DND-41 (cell line): Measurements from ENCODE around the gene SLC8A3.

ENCODE experiments used
- ATAC-seq: fragments of 200-7000 bp; cut with Tn5 transposase; 3 replicates; pipeline ENCODE4 v1.9.1; 2021; ENCODE audit warnings: low read depth; ENCODE audit not compliant: insufficient read depth
- DNase-seq: peaks from one replicate; pipeline ENCODE4 v3.0.0-alpha.2; 2020
- H2AFZ ChIP-seq: 2 replicates; pipeline ENCODE4 v1.6.0; 2012; ENCODE audit warnings: low read depth, low read length
- H3K27ac ChIP-seq: 2 replicates; pipeline ENCODE4 v1.5.1; 2012; ENCODE audit warnings: low read length, inconsistent platforms
- H3K27me3 ChIP-seq: fragments of 200-600 bp; sonication (generic); 2 replicates; pipeline ENCODE4 v1.6.0; 2012; ENCODE audit warnings: low read length, mild to moderate bottlenecking, inconsistent platforms; ENCODE audit not compliant: insufficient read depth, poor library complexity
- H3K36me3 ChIP-seq: 2 replicates; pipeline ENCODE4 v1.5.1; 2012; ENCODE audit warnings: low read length, inconsistent platforms; ENCODE audit not compliant: insufficient read depth
- H3K4me1 ChIP-seq: 2 replicates; pipeline ENCODE4 v1.5.1; 2012; ENCODE audit warnings: mild to moderate bottlenecking, low read length; ENCODE audit not compliant: insufficient read depth
- H3K4me2 ChIP-seq: 2 replicates; pipeline ENCODE4 v1.6.0; 2012; ENCODE audit warnings: mild to moderate bottlenecking, moderate library complexity, low read length, inconsistent platforms; ENCODE audit not compliant: insufficient read depth
- H3K4me3 ChIP-seq, 2 experiments: fragments of 200-600 bp in 1 of 2; shearing (Covaris generic) in 1 of 2; 2 replicates each; pipeline ENCODE4 v1.5.1; 2012 to 2016; ENCODE audit warnings: inconsistent platforms in 2 of 2, low read length in 2 of 2, mild to moderate bottlenecking in 2 of 2, low read depth in 1 of 2, moderate library complexity in 1 of 2
- H3K79me2 ChIP-seq: 2 replicates; pipeline ENCODE4 v1.6.0; 2012; ENCODE audit warnings: low read length, inconsistent platforms; ENCODE audit not compliant: insufficient read depth
- H3K9ac ChIP-seq: 2 replicates; pipeline ENCODE4 v1.6.0; 2012; ENCODE audit warnings: low read depth, mild to moderate bottlenecking, inconsistent platforms, low read length, moderate library complexity
- H3K9me3 ChIP-seq: 2 replicates; pipeline ENCODE4 v1.5.1; 2012; ENCODE audit warnings: low read length, moderate library complexity, mild to moderate bottlenecking, inconsistent platforms; ENCODE audit not compliant: insufficient read depth, severe bottlenecking
- H4K20me1 ChIP-seq: 2 replicates; pipeline ENCODE4 v1.6.0; 2012; ENCODE audit warnings: low read length; ENCODE audit not compliant: insufficient read depth
- CTCF ChIP-seq: IDR thresholded peaks from 2 replicates; pipeline ENCODE4 v1.5.1; 2012; ENCODE audit warnings: borderline replicate concordance, low read length, moderate library complexity, mild to moderate bottlenecking; ENCODE audit not compliant: poor library complexity, severe bottlenecking; ENCODE audit errors: extremely low read depth
- EZH2 ChIP-seq: IDR thresholded peaks from 3 replicates; pipeline ENCODE4 v1.6.1; 2012; ENCODE audit warnings: borderline replicate concordance, low read depth, mild to moderate bottlenecking, moderate library complexity, low read length, inconsistent platforms; ENCODE audit not compliant: severe bottlenecking

Gene SLC8A3

GRCh38 chr14:70087380-70087697 is 101.4 kb downstream of the SLC8A3 start:
- no peak overlapping the region for H2AFZ ChIP-seq
- H3K4me3 ChIP-seq, result no peak overlapping the region
- ATAC-seq, result no peak
- peaks cover 19% of the 10 kb centered on the region for H3K27me3 ChIP-seq
- no peak for TF ChIP-seq CTCF
- TF ChIP-seq EZH2, result no peak
- no peaks in the 10 kb centered on the region for H3K79me2 ChIP-seq
- no peak for DNase-seq
- H4K20me1 ChIP-seq, result no peaks in the 10 kb centered on the region
- H3K4me1 ChIP-seq, result no peaks in the 10 kb centered on the region
- no peak overlapping the region for H3K27ac ChIP-seq
- H3K9me3 ChIP-seq, result no peaks in the 10 kb centered on the region
- H3K9ac ChIP-seq, result no peak overlapping the region
- H3K4me2 ChIP-seq, result no peak overlapping the region
- no peaks in the 10 kb centered on the region for H3K36me3 ChIP-seq

- Histone ChIP-seq H3K4me2 (no peak overlapping the region), H3K4me1 (no peaks in the 10 kb centered on the region), H4K20me1 (no peaks in the 10 kb centered on the region), H3K9me3 (no peaks in the 10 kb centered on the region), H3K79me2 (no peaks in the 10 kb centered on the region), H3K9ac (no peak overlapping the region), H3K4me3 (no peak overlapping the region), H3K27me3 (peaks cover 19% of the 10 kb centered on the region), H3K36me3 (no peaks in the 10 kb centered on the region), H3K27ac (no peak overlapping the region), H2AFZ (no peak overlapping the region)
- ATAC-seq (no peak), DNase-seq (peak; percentile 9)
- TF ChIP-seq CTCF (peak; percentile 60), EZH2 (no peak)
These were observed 101.9 kb downstream of the SLC8A3 start for GRCh38 chr14:70086685-70087379.

DNA sequence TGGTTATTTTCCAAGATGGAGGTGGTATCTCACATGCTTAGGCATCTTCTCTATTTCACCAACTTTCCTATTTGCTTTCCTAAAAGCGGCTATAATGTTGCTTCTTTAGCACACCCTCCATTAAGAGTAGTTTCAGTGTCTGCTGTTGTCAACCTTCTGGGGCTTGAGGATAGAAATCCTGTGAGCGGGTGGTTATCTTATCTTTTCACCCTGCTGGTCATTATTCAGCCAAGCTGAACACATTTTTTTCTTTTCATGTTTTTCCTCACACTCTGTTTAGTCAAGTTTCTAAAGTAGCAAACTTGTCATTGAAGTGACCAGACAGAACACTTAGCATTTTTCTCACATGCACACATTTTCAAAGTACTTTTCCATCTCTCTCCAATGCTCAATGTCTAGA is 104.5 kb downstream of the SLC8A3 start:
- H3K27me3 ChIP-seq, result peaks cover 14% of the 10 kb centered on the region
- H3K9ac ChIP-seq, result no peak overlapping the region
- no peaks in the 10 kb centered on the region for H4K20me1 ChIP-seq
- no peak overlapping the region for H3K4me3 ChIP-seq
- TF ChIP-seq EZH2 (no peak), CTCF (no peak)
- no peak overlapping the region for H3K27ac ChIP-seq
- H3K4me1 ChIP-seq, result no peaks in the 10 kb centered on the region
- ATAC-seq, result no peak
- H3K4me2 ChIP-seq, result no peak overlapping the region
- H3K79me2 ChIP-seq, result no peaks in the 10 kb centered on the region
- no peaks in the 10 kb centered on the region for H3K36me3 ChIP-seq
- H2AFZ ChIP-seq, result no peak overlapping the region
- H3K9me3 ChIP-seq, result no peaks in the 10 kb centered on the region
- no peak for DNase-seq
